Adrenal gland (tissue), 5 donors: ENCODE results near the gene SEC14L5.

Source experiments
- CTCF ChIP-seq, 6 experiments: fragments of 450-650 bp in 4 of 6; fragments of 200-600 bp in 2 of 6; sonication (generic) in 1 of 6; IDR thresholded peaks; 1 replicate in 5 of 6; 2 replicates in 1 of 6; pipeline versions ENCODE4 v1.5.1 to v1.8.0; 2016 to 2021; ENCODE audit warnings: antibody characterized with exemption in 6 of 6, mild to moderate bottlenecking in 2 of 6, moderate library complexity in 1 of 6
- POLR2A ChIP-seq, 2 donors: fragments of 450-650 bp; IDR thresholded peaks; one replicate each; pipeline ENCODE4 v1.6.1; 2017; ENCODE audit warnings: antibody characterized with exemption in 2 of 2, mild to moderate bottlenecking in 2 of 2, moderate library complexity in 1 of 2
- donor health status: DM: no; HTN: no; CAD: no.

- no peak for TF ChIP-seq CTCF (IDR thresholded peaks at IDR 0.05)
- no peak for TF ChIP-seq POLR2A (IDR thresholded peaks at IDR 0.05)
These were observed 33.4 kb upstream of the SEC14L5 start for GRCh38 chr16:4924593-4925292.
